H1 (cell line): ENCODE data around the gene MTPN. TPM values are rescaled to one million over a fixed set of nuclear protein-coding genes. Genes with fewer than 3 reads are reported as not detected.
A peak's percentile ranks its signal among the peaks of the same experiment; 100 is the strongest.

Experiments used
- BCL11A ChIP-seq, 2 experiments: IDR thresholded peaks; one replicate each; pipeline ENCODE4 v1.6.1; 2011; ENCODE audit warnings: low read depth in 2 of 2, low read length in 2 of 2, mild to moderate bottlenecking in 2 of 2
- CBX5 ChIP-seq: fragments of 300-800, 300-1000 bp; sonication (generic); IDR thresholded peaks from 2 replicates; pipeline ENCODE4 v1.7.1; 2016; ENCODE audit warnings: antibody characterized with exemption, low read length, low read depth
- CBX8 ChIP-seq: fragments of 300-800, 300-1000 bp; sonication (generic); IDR thresholded peaks from 2 replicates; pipeline ENCODE4 v1.7.1; 2016; ENCODE audit warnings: low read depth, low read length, borderline replicate concordance
- CREB1 ChIP-seq: IDR thresholded peaks from 2 replicates; pipeline ENCODE4 v1.6.1; 2012; ENCODE audit warnings: inconsistent platforms
- CTBP2 ChIP-seq: IDR thresholded peaks from 2 replicates; pipeline ENCODE4 v1.7.0; 2011; ENCODE audit warnings: borderline replicate concordance, mild to moderate bottlenecking, moderate library complexity, mixed read lengths, low read length; ENCODE audit not compliant: insufficient read depth, insufficient read length
- EGR1 ChIP-seq: IDR thresholded peaks from 2 replicates; pipeline ENCODE4 v1.6.1; 2011; ENCODE audit warnings: low read depth, low read length, borderline replicate concordance
- KDM4A ChIP-seq: IDR thresholded peaks from one replicate; pipeline ENCODE4 v1.7.1; 2012; ENCODE audit warnings: low read depth, mild to moderate bottlenecking, moderate library complexity, low read length, inconsistent platforms; ENCODE audit not compliant: severe bottlenecking
- MAX ChIP-seq: IDR thresholded peaks from 2 replicates; pipeline ENCODE4 v1.6.1; 2012; ENCODE audit warnings: inconsistent platforms
- NRF1 ChIP-seq: IDR thresholded peaks from 2 replicates; pipeline ENCODE4 v1.6.1; 2011; ENCODE audit warnings: mild to moderate bottlenecking, low read depth, low read length, improper control_type of control experiment
- PHF8 ChIP-seq: fragments of 200-600 bp; sonication (generic); conservative IDR thresholded peaks from 2 replicates; pipeline ENCODE4 v1.7.1; 2012; ENCODE audit warnings: low read depth, mild to moderate bottlenecking, inconsistent platforms, low read length, moderate library complexity
- POU5F1 ChIP-seq: IDR thresholded peaks from 2 replicates; pipeline ENCODE4 v1.6.1; 2011; ENCODE audit warnings: low read depth, mild to moderate bottlenecking, low read length, moderate library complexity
- SAP30 ChIP-seq: fragments of 300-600 bp; sonication (generic); IDR thresholded peaks from 2 replicates; pipeline ENCODE4 v1.7.1; 2012; ENCODE audit warnings: low read length, moderate library complexity, mild to moderate bottlenecking, inconsistent platforms; ENCODE audit not compliant: insufficient read depth, insufficient replicate concordance
- SP1 ChIP-seq: IDR thresholded peaks from 2 replicates; pipeline ENCODE4 v1.6.1; 2011; ENCODE audit warnings: low read depth, low read length
- USF2 ChIP-seq: IDR thresholded peaks from 2 replicates; pipeline ENCODE4 v1.6.1; 2011; ENCODE audit warnings: low read length, improper control_type of control experiment
- polyA plus RNA-seq, 7 experiments: library from polyadenylated mRNA; depleted of rRNA in 3 of 7; stranded (reverse) in 5 of 7; unstranded in 2 of 7; fragments of >200 nt in 5 of 7; fragments of 200-250 nt in 2 of 7; gene quantifications; 1 replicate in 5 of 7; 2 replicates in 1 of 7; 4 replicates in 1 of 7; pipeline versions ENCODE4 v1.2.1 to v1.2.3, GENCODE V29; 2011 to 2013; ENCODE audit warnings: missing spikeins in 2 of 7, mixed read lengths in 2 of 7
- total RNA-seq: library from RNA; stranded (reverse); fragmentation: NEBNext Ultra II Directional; extraction: Animal tissue kit (Norgen Biotek cat#: 25700); gene quantifications from 2 replicates; pipeline ENCODE4 v1.2.1, GENCODE V29; 2021
- TF ChIP-seq, protein P1 (sequence below): IDR thresholded peaks from 2 replicates; pipeline ENCODE4 v1.6.1; 2012; ENCODE audit warnings: low read length, inconsistent platforms

The MTPN gene
- total and polyA plus RNA-seq, 2 of the 8 experiments (the other 6 are each of a cell fraction or from before 2014, with no cell fraction given), result 33.0 to 101 TPM

DNA sequence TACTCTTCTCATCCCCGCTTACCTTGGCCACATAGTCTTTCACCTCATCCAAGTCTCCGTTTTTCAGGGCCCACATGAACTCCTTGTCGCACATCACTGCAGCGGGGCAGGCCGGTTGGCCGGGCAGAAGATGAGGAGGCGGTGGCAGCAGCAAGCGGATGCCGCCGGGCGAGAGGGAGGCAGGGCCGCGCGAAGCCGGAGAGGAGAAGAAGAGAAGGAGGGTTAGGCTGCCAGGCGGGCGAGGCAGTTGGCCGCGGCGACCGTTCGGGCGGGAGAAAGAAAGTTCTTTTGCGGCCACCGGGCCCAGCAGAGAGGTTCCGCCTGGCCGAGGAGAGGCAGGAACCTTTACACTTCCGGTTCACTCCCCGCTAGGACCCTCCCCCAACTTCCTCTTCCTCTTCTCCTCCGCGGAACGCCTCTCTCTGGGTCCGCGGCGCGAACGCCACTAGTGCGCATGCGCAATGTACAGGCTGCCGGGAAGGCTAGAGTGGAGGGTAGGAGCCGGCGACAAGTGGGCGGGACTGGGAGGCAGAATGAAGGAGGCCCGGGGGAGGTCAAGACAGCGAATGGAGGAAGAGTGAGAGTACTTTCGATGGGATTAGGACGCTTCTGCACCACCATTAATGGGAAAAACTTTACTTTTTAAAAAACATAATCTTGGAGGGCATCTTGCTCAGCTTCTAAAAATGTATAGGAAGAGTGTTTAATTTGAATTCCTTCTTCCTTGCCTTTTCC lies at the start of gene MTPN (continued):
- TF ChIP-seq NRF1 (peak; percentile 53), USF2 (no peak), KDM4A (peak; percentile 97), EGR1 (peak; percentile 92), BCL11A (IDR thresholded peaks at IDR 0.05; ENCODE audit: low read depth in 2 of 2, low read length in 2 of 2) (no peak), PHF8 (peak; percentile 85), MAX (peak; percentile 68), SP1 (no peak), CTBP2 (no peak), POU5F1 (no peak), CREB1 (no peak; the same call in 1 of the 2 replicates), SAP30 (no peak), CBX5 (no peak), CBX8 (no peak)
- TF ChIP-seq, protein P1, sequence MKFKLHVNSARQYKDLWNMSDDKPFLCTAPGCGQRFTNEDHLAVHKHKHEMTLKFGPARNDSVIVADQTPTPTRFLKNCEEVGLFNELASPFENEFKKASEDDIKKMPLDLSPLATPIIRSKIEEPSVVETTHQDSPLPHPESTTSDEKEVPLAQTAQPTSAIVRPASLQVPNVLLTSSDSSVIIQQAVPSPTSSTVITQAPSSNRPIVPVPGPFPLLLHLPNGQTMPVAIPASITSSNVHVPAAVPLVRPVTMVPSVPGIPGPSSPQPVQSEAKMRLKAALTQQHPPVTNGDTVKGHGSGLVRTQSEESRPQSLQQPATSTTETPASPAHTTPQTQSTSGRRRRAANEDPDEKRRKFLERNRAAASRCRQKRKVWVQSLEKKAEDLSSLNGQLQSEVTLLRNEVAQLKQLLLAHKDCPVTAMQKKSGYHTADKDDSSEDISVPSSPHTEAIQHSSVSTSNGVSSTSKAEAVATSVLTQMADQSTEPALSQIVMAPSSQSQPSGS, result no peak
